ENCODE measurements around the gene PSMB7.

- TF ChIP-seq POLR2AphosphoS5 (IDR thresholded peaks at IDR 0.05; ENCODE audit: borderline replicate concordance, low read depth, low read length), result no peak
- TF ChIP-seq EZH2 (IDR thresholded peaks at IDR 0.05), result no peak
Measured at GRCh38 chr9:124363326-124364096, 51.7 kb downstream of the PSMB7 start.

Measured in SK-N-MC (cell line).